Measurements from ENCODE around the gene KLF7. TPM values are rescaled to one million over a fixed set of nuclear protein-coding genes. Genes with fewer than 3 reads are reported as not detected.

KLF7 gene
- total RNA-seq, result 12.9 and 40.1 TPM in 2 replicates

GRCh38 chr2:207165121-207166038, at the start of gene KLF7:
KLF7 (minus strand) TSS chr2:207165948; CDS start chr2:207165568, 380 bp downstream.

Other genes with a start within 250 kb of the KLF7 start
- not detected in 2 replicates for gene CPO, start 226.4 kb downstream of the KLF7 start, total RNA-seq

Data from epithelial cell of alveolus of lung (primary cell).